Measurements from ENCODE around the gene OPN5.
"Not testable (repeated sequence)": the region's sequence is repeated elsewhere in the genome, so short reads cannot be mapped to it uniquely, and the experiment has no call there.

The OPN5 gene

GRCh38 chr6:47781732-47782131 is at the start of gene OPN5:
TSS of gene OPN5 (plus strand) at chr6:47782032. CDS start at chr6:47782067, 35 bp downstream.
- no peak for DNase-seq (ENCODE audit: low read depth in 2 of 3, low spot score in 2 of 3)

- DNase-seq (ENCODE audit: low read depth in 2 of 3, low spot score in 2 of 3) = no peak
These were observed 47.8 kb upstream of the OPN5 start for GRCh38 chr6:47733879-47734558.

- no peak for DNase-seq (ENCODE audit: low read depth in 2 of 3, low spot score in 2 of 3)
These were observed 46.9 kb upstream of the OPN5 start for GRCh38 chr6:47734831-47735481.

- no peak for DNase-seq (ENCODE audit: low read depth in 2 of 3, low spot score in 2 of 3)
These were observed 45.6 kb upstream of the OPN5 start for GRCh38 chr6:47736083-47736700.

- no peak for DNase-seq (ENCODE audit: low read depth in 2 of 3, low spot score in 2 of 3)
These were observed 44.4 kb upstream of the OPN5 start for GRCh38 chr6:47737406-47737805.

- no peak for DNase-seq (ENCODE audit: low read depth in 2 of 3, low spot score in 2 of 3)
These were observed 41.1 kb upstream of the OPN5 start for GRCh38 chr6:47740714-47741113.

- DNase-seq (ENCODE audit: low read depth in 2 of 3, low spot score in 2 of 3) = no peak
These were observed 40.0 kb upstream of the OPN5 start for GRCh38 chr6:47741807-47742206.

- DNase-seq (ENCODE audit: low read depth in 2 of 3, low spot score in 2 of 3) = no peak
These were observed 38.1 kb upstream of the OPN5 start for GRCh38 chr6:47743744-47744143.

GRCh38 chr6:47745269-47745668 is 36.6 kb upstream of the OPN5 start:
- not testable (repeated sequence) for DNase-seq (ENCODE audit: low read depth in 2 of 3, low spot score in 2 of 3)

- DNase-seq (ENCODE audit: low read depth in 2 of 3, low spot score in 2 of 3) = no peak
These were observed 32.1 kb upstream of the OPN5 start for GRCh38 chr6:47749757-47750156.

- no peak for DNase-seq (ENCODE audit: low read depth in 2 of 3, low spot score in 2 of 3)
These were observed 29.0 kb upstream of the OPN5 start for GRCh38 chr6:47752801-47753200.

- no peak for DNase-seq (ENCODE audit: low read depth in 2 of 3, low spot score in 2 of 3)
These were observed 22.5 kb upstream of the OPN5 start for GRCh38 chr6:47759364-47759763.

- DNase-seq (ENCODE audit: low read depth in 2 of 3, low spot score in 2 of 3) = no peak
These were observed 19.3 kb upstream of the OPN5 start for GRCh38 chr6:47762502-47762901.

- DNase-seq (ENCODE audit: low read depth in 2 of 3, low spot score in 2 of 3) = no peak
These were observed 15.4 kb upstream of the OPN5 start for GRCh38 chr6:47766445-47766844.

- no peak for DNase-seq (ENCODE audit: low read depth in 2 of 3, low spot score in 2 of 3)
These were observed 14.7 kb upstream of the OPN5 start for GRCh38 chr6:47767102-47767501.

GRCh38 chr6:47769982-47770381 is 11.8 kb upstream of the OPN5 start:
- no peak for DNase-seq (ENCODE audit: low read depth in 2 of 3, low spot score in 2 of 3)

GRCh38 chr6:47772359-47772758 is 9.5 kb upstream of the OPN5 start:
- DNase-seq (ENCODE audit: low read depth in 2 of 3, low spot score in 2 of 3) = no peak

GRCh38 chr6:47773005-47773404 is 8.8 kb upstream of the OPN5 start:
- no peak for DNase-seq (ENCODE audit: low read depth in 2 of 3, low spot score in 2 of 3)

GRCh38 chr6:47780510-47781356 is 1.1 kb upstream of the OPN5 start:
- DNase-seq (ENCODE audit: low read depth in 2 of 3, low spot score in 2 of 3) = no peak

GRCh38 chr6:47785182-47785581 is 3.4 kb downstream of the OPN5 start:
- no peak for DNase-seq (ENCODE audit: low read depth in 2 of 3, low spot score in 2 of 3)

Measured in activated CD8-positive, alpha-beta memory T cell treated with anti-CD3 and anti-CD28 coated beads for 48 hours (primary cell).